Tibial nerve (tissue), 3 donors: ENCODE measurements around the gene USHBP1.

Source experiments
- POLR2A ChIP-seq, 2 donors: fragments of 450-650 bp; IDR thresholded peaks; one replicate each; pipeline ENCODE4 v1.6.1; 2017; ENCODE audit warnings: antibody characterized with exemption in 2 of 2, mild to moderate bottlenecking in 2 of 2, moderate library complexity in 2 of 2
- TF ChIP-seq, protein P1 (sequence below), 5 experiments: fragments of 200-600 bp in 3 of 5; fragments of 450-650 bp in 2 of 5; sonication (generic) in 3 of 5; IDR thresholded peaks; one replicate each; pipeline ENCODE4 v1.5.1; 2016 to 2019; ENCODE audit warnings: antibody characterized with exemption in 5 of 5, mild to moderate bottlenecking in 3 of 5, moderate library complexity in 2 of 5

DNA sequence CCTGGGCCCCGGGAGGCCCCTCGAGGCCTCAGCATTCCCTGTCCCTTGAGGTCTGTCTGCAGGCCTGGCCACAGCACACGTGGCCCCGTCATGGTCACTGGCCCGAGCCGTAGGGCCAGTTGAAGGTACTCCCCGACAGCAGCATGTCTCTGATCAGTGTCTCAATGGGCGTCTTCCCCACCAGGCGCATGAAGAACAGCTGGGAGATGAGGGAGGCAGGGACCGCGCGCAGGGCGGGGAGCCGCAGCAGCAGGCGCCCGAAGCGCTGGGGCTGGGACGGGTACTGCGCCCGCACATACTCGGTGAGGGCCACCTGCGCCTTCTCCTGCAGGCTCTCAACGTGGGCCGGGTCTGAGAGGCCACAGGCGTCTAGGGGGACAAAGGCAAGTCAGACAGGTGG lies 32.3 kb downstream of the USHBP1 start:
- TF ChIP-seq, protein P1, sequence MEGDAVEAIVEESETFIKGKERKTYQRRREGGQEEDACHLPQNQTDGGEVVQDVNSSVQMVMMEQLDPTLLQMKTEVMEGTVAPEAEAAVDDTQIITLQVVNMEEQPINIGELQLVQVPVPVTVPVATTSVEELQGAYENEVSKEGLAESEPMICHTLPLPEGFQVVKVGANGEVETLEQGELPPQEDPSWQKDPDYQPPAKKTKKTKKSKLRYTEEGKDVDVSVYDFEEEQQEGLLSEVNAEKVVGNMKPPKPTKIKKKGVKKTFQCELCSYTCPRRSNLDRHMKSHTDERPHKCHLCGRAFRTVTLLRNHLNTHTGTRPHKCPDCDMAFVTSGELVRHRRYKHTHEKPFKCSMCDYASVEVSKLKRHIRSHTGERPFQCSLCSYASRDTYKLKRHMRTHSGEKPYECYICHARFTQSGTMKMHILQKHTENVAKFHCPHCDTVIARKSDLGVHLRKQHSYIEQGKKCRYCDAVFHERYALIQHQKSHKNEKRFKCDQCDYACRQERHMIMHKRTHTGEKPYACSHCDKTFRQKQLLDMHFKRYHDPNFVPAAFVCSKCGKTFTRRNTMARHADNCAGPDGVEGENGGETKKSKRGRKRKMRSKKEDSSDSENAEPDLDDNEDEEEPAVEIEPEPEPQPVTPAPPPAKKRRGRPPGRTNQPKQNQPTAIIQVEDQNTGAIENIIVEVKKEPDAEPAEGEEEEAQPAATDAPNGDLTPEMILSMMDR (IDR thresholded peaks at IDR 0.05) = no peak
- TF ChIP-seq POLR2A (IDR thresholded peaks at IDR 0.05) = no peak
